Kidney (tissue), 14 donors: ENCODE results near the gene FBLN7. TPM values are rescaled to one million over a fixed set of nuclear protein-coding genes. Genes with fewer than 3 reads are reported as not detected.

ENCODE experiments used
- DNase-seq, 5 donors: peaks; one replicate each; pipeline ENCODE4 v3.0.0-alpha.2; 2013 to 2020
- FAIRE-seq: peaks from 2 replicates; lab custom pipeline; 2012; peaks lifted over from hg19 to GRCh38; lab: Jason Lieb, UNC
- H3K27ac ChIP-seq, 2 donors: one replicate each; pipeline ENCODE4 v1.7.0; 2013; ENCODE audit warnings: low read depth in 2 of 2, low read length in 2 of 2, inconsistent platforms in 1 of 2
- H3K27me3 ChIP-seq: one replicate; pipeline ENCODE4 v1.7.1; 2013; ENCODE audit warnings: low read length, inconsistent platforms; ENCODE audit not compliant: control insufficient read depth, insufficient read depth
- H3K36me3 ChIP-seq, 3 donors: one replicate each; pipeline versions ENCODE4 v1.7.0 to v1.7.1; 2013; ENCODE audit warnings: low read length in 3 of 3, control low read depth in 1 of 3, inconsistent platforms in 1 of 3; ENCODE audit not compliant: insufficient read depth in 3 of 3, control insufficient read depth in 2 of 3
- H3K4me1 ChIP-seq, 3 donors: one replicate each; pipeline versions ENCODE4 v1.7.0 to v1.7.1; 2013; ENCODE audit warnings: low read length in 3 of 3, inconsistent platforms in 1 of 3, low read depth in 1 of 3; ENCODE audit not compliant: control insufficient read depth in 2 of 3, insufficient read depth in 2 of 3
- H3K4me3 ChIP-seq, 3 donors: one replicate each; pipeline versions ENCODE4 v1.7.0 to v1.8.1; 2013; ENCODE audit warnings: low read length in 3 of 3, control low read depth in 1 of 3, inconsistent platforms in 1 of 3
- H3K9ac ChIP-seq, 3 donors: one replicate each; pipeline versions ENCODE4 v1.7.0 to v1.7.1; 2013; ENCODE audit warnings: low read length in 3 of 3, control low read depth in 1 of 3, inconsistent platforms in 1 of 3
- H3K9me3 ChIP-seq, 3 donors: one replicate each; pipeline versions ENCODE4 v1.7.0 to v1.7.1; 2013; ENCODE audit warnings: low read length in 3 of 3, control low read depth in 1 of 3, inconsistent platforms in 1 of 3; ENCODE audit not compliant: control insufficient read depth in 2 of 3, insufficient read depth in 1 of 3
- intact Hi-C: fragments of 100-400 bp; cut with DNase I; formaldehyde crosslinking; loops from one replicate; pipeline ENCODE4 v1.11.1; 2022
- polyA plus RNA-seq: library from polyadenylated mRNA; stranded (reverse); fragments of 350-450 nt; fragmentation: Illumina TruSeq; extraction: RNeasy Lipid Tissue Mini Kit (QIAGEN cat#74804); gene quantifications from one replicate; pipeline ENCODE4 v1.2.3, GENCODE V29; 2014; ENCODE audit warnings: low read depth, low replicate concordance; ENCODE audit not compliant: insufficient read depth
- total RNA-seq: library from RNA; stranded (reverse); fragmentation: NEBNext Ultra II Directional; extraction: Animal tissue kit (Norgen Biotek cat#: 25700); gene quantifications from one replicate; pipeline ENCODE4 v1.2.1, GENCODE V29; 2021
- TF ChIP-seq, protein P1 (sequence below): IDR thresholded peaks from 3 replicates; pipeline ENCODE4 v1.5.1; 2012; ENCODE audit warnings: mild to moderate bottlenecking, moderate library complexity, borderline replicate concordance; ENCODE audit not compliant: insufficient read depth; ENCODE audit errors: extremely low read depth
- donor health status: control.
- donor health status: control.
- donor health status: control.
- donor health status: control.
- donor health status: control.
- donor health status: DM: yes; HTN: yes; CAD: no.
- donor health status: Normal renal cell carcinoma (clear cell type).

Gene FBLN7
- total and polyA plus RNA-seq, 2 donors from 2014 or later, result 0.71 to 4.6 TPM

DNA sequence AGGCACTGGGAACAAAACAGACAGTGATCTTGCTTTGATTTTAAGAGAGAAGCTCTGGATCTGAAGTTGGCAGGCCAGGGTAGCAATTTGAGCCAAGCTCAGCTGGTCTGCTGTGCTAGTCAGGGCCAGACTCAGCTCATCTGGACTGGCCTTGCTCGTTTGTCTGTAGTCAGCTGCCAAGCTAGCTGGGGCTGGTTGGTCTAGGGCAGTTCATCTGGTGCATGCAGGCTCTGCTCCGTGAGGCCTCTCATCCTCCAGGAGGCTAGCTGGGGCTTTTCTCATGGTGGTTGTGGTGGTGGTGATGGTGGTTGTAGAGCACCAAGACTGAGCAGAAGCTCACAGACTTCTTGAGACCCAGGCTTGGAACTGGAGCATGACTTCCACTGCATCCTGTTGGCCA lies 10.3 kb downstream of the FBLN7 start:
- no peak for DNase-seq
- intact Hi-C loops, result no loop called here
- H3K4me3 ChIP-seq, result no peak overlapping the region
- no peak overlapping the region for H3K27ac ChIP-seq
- no peaks in the 10 kb centered on the region for H3K27me3 ChIP-seq
- no peaks in the 10 kb centered on the region for H3K9me3 ChIP-seq
- no peak overlapping the region for H3K9ac ChIP-seq
- TF ChIP-seq, protein P1, sequence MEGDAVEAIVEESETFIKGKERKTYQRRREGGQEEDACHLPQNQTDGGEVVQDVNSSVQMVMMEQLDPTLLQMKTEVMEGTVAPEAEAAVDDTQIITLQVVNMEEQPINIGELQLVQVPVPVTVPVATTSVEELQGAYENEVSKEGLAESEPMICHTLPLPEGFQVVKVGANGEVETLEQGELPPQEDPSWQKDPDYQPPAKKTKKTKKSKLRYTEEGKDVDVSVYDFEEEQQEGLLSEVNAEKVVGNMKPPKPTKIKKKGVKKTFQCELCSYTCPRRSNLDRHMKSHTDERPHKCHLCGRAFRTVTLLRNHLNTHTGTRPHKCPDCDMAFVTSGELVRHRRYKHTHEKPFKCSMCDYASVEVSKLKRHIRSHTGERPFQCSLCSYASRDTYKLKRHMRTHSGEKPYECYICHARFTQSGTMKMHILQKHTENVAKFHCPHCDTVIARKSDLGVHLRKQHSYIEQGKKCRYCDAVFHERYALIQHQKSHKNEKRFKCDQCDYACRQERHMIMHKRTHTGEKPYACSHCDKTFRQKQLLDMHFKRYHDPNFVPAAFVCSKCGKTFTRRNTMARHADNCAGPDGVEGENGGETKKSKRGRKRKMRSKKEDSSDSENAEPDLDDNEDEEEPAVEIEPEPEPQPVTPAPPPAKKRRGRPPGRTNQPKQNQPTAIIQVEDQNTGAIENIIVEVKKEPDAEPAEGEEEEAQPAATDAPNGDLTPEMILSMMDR, result no peak
- no peaks in the 10 kb centered on the region for H3K36me3 ChIP-seq
- no peaks in the 10 kb centered on the region for H3K4me1 ChIP-seq
- no peak for FAIRE-seq

DNA sequence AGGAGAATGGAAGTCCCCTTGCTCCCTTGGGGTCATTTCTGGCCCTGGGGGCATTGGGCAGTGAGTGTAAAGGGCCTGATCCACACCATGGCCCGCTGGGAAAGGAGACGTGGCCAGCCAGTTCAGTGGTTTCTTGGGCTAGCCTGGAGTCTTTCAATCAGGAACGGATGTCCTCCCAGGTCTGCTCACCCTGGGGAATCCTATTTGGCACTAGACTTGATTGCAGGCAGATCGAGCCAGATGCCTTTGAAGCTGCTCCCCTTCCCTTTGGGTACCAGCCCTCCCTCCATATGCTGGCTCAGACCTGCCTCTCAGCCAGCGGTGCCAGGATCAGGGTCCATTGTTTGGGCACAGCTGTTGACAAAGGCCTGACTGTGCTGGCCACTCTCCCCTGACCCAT lies 11.0 kb downstream of the FBLN7 start:
- DNase-seq (no peak), FAIRE-seq (no peak)
- H3K27me3 ChIP-seq, result no peaks in the 10 kb centered on the region
- H3K4me3 ChIP-seq, result no peak overlapping the region
- H3K9me3 ChIP-seq, result no peaks in the 10 kb centered on the region
- no peaks in the 10 kb centered on the region for H3K36me3 ChIP-seq
- intact Hi-C loops, result no loop called here
- H3K27ac ChIP-seq, result no peak overlapping the region
- H3K4me1 ChIP-seq, result no peaks in the 10 kb centered on the region
- no peak overlapping the region for H3K9ac ChIP-seq
- TF ChIP-seq, protein P1, result no peak

DNA sequence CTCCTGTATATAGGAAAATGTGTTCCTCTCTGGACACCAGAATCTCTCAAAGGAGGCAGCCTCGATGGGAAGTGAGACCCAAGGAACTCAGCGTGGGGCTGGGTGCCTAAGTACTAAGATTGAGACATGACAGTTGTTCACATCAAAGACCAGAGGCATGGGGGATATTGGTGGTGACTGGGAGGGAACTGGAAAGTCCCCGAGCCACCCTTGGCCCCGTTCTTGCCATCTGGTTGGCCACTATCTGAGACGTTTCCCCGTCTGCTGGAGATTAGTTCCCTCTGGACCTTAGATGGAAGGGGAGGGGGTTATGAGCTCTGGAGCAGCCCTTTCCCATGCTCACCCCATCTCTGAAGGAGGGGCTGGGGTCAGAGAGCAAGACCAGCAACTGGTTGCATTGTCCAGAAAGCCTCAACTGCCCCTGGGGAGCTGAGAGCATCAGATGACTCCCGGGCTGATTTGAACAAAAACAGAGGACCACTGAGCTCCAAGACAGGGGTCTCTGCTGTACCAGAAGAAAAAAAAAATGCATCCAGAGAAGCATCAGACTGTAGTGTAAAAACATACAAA lies 11.8 kb downstream of the FBLN7 start:
- DNase-seq (no peak), FAIRE-seq (no peak)
- Histone ChIP-seq H3K9ac (no peak overlapping the region), H3K27me3 (no peaks in the 10 kb centered on the region), H3K4me3 (no peak overlapping the region), H3K27ac (no peak overlapping the region), H3K4me1 (no peaks in the 10 kb centered on the region), H3K9me3 (no peaks in the 10 kb centered on the region), H3K36me3 (no peaks in the 10 kb centered on the region)
- intact Hi-C loops, result no loop called here
- TF ChIP-seq, protein P1, result no peak

DNA sequence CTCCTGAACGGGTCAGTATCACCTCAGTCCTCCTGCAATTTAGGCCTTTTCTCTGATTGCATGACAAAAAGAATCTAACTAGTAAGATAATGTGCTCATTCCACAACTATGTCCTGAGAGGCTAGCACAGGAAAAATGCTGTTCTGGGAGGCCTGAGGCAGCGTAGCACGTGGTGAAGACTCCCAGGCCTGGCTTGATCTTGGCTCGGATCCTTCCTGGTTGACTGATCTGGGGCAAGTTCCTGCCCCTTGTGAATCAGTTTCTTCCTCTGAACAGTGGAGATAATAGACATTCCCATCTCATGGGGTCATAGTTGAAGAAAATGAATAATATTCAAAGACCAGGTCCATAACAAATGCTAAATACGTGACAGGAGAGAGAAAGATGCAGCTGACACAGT lies 12.3 kb downstream of the FBLN7 start:
- no peaks in the 10 kb centered on the region for H3K27me3 ChIP-seq
- TF ChIP-seq, protein P1, result no peak
- no peaks in the 10 kb centered on the region for H3K9me3 ChIP-seq
- DNase-seq (peak in 2 of 5 donors; percentile 31 to 80), FAIRE-seq (no peak)
- no peaks in the 10 kb centered on the region for H3K4me1 ChIP-seq
- H3K36me3 ChIP-seq, result no peaks in the 10 kb centered on the region
- H3K27ac ChIP-seq, result no peak overlapping the region
- intact Hi-C loops, result no loop called here
- no peak overlapping the region for H3K4me3 ChIP-seq
- no peak overlapping the region for H3K9ac ChIP-seq
